Measurements from ENCODE around the gene PRKCA. TPM values are rescaled to one million over a fixed set of nuclear protein-coding genes. Genes with fewer than 3 reads are reported as not detected.

Gene PRKCA
- total RNA-seq, 4 donors from 2014 or later = 9.0 to 76.1 (median 15.1) TPM

DNA sequence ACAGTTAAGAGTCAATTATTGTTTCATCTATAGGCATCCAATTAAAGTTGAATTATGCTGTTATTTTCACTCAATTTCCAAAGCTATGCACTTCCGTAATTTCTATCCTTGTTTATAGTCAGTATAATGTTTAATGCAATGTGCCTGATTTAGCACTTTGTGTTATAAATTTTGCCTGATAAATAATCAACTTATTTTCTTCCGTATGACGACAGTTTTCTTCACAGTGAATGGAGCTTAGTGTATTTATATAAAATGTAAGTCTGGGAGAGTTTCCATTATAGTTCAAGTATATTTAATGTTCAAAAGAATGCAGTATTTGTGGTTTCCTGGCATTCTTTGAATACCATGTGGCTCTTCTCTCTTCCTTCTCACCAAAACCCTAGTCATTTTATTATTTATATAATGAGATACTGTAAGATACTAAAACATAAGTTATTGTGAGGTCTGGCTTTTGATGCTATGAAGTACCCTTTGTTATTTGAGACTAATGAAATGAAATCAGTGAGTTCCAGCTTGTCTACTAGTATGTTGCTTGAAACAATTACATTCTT is 240.6 kb downstream of the PRKCA start:
- no peak for DNase-seq
- Histone ChIP-seq H3K4me1 (peaks cover 0 to 4% of the 10 kb centered on the region in 2 donors), H3K9me3 (no peaks in the 10 kb centered on the region), H3K27ac (no peak overlapping the region), H3K4me3 (no peak overlapping the region), H3K36me3 (no peaks in the 10 kb centered on the region), H3K27me3 (no peaks in the 10 kb centered on the region)
- intact Hi-C loops (cut with DNase I; ENCODE audit: low total_unique reads) = no loop called here
- TF ChIP-seq POLR2A (IDR thresholded peaks at IDR 0.05) = no peak
- TF ChIP-seq, protein P1, sequence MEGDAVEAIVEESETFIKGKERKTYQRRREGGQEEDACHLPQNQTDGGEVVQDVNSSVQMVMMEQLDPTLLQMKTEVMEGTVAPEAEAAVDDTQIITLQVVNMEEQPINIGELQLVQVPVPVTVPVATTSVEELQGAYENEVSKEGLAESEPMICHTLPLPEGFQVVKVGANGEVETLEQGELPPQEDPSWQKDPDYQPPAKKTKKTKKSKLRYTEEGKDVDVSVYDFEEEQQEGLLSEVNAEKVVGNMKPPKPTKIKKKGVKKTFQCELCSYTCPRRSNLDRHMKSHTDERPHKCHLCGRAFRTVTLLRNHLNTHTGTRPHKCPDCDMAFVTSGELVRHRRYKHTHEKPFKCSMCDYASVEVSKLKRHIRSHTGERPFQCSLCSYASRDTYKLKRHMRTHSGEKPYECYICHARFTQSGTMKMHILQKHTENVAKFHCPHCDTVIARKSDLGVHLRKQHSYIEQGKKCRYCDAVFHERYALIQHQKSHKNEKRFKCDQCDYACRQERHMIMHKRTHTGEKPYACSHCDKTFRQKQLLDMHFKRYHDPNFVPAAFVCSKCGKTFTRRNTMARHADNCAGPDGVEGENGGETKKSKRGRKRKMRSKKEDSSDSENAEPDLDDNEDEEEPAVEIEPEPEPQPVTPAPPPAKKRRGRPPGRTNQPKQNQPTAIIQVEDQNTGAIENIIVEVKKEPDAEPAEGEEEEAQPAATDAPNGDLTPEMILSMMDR (IDR thresholded peaks at IDR 0.05) = no peak

DNA sequence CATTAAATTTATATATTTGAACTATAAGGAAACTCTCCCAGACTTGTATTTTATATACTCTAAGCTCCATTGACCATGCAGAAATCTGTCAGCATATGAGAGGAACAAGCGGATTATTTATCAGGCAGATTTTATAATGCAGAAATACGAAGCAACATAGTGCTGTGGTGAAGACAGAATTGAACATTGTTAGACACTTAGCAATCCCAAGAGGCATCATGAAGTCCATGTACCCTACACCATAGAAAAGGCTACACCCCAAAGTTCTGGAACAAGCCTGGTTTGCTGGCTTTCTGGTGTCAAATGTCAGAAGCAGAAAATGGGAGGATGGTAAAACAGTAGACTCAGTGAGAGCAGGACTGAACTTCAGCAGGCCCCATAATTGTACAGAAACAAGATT is 241.1 kb downstream of the PRKCA start:
- peaks cover 0 to 4% of the 10 kb centered on the region in 2 donors for H3K4me1 ChIP-seq
- H3K27me3 ChIP-seq = no peaks in the 10 kb centered on the region
- no peaks in the 10 kb centered on the region for H3K9me3 ChIP-seq
- H3K27ac ChIP-seq = no peak overlapping the region
- no peak overlapping the region for H3K4me3 ChIP-seq
- DNase-seq = no peak
- TF ChIP-seq POLR2A (IDR thresholded peaks at IDR 0.05) = no peak
- TF ChIP-seq, protein P1 (IDR thresholded peaks at IDR 0.05) = no peak
- intact Hi-C loops (cut with DNase I; ENCODE audit: low total_unique reads) = no loop called here
- no peaks in the 10 kb centered on the region for H3K36me3 ChIP-seq

DNA sequence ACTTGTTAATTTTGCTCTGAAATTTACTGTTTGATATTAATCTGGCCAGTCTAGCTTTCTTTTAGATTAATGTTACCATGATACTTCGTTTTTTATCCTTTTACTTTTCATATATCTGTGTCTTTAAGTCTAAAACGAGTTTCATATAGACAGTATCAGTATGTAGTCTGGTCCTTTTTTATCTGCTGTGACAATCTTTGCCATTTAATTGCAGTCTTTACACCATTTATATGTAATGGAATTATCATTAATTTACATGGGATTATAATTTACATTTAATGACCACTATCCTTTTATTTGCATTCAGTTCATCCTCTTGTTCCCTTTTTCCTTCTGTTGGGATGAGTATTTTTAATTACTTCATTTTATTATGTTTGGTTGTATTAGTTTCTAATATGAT is 243.5 kb downstream of the PRKCA start:
- no peaks in the 10 kb centered on the region for H3K27me3 ChIP-seq
- H3K4me1 ChIP-seq = peaks cover 0 to 4% of the 10 kb centered on the region in 2 donors
- TF ChIP-seq POLR2A (IDR thresholded peaks at IDR 0.05) = no peak
- TF ChIP-seq, protein P1 (IDR thresholded peaks at IDR 0.05) = no peak
- intact Hi-C loops (cut with DNase I; ENCODE audit: low total_unique reads) = no loop called here
- no peaks in the 10 kb centered on the region for H3K9me3 ChIP-seq
- no peak for DNase-seq
- H3K4me3 ChIP-seq = no peak overlapping the region
- H3K27ac ChIP-seq = no peak overlapping the region
- no peaks in the 10 kb centered on the region for H3K36me3 ChIP-seq

DNA sequence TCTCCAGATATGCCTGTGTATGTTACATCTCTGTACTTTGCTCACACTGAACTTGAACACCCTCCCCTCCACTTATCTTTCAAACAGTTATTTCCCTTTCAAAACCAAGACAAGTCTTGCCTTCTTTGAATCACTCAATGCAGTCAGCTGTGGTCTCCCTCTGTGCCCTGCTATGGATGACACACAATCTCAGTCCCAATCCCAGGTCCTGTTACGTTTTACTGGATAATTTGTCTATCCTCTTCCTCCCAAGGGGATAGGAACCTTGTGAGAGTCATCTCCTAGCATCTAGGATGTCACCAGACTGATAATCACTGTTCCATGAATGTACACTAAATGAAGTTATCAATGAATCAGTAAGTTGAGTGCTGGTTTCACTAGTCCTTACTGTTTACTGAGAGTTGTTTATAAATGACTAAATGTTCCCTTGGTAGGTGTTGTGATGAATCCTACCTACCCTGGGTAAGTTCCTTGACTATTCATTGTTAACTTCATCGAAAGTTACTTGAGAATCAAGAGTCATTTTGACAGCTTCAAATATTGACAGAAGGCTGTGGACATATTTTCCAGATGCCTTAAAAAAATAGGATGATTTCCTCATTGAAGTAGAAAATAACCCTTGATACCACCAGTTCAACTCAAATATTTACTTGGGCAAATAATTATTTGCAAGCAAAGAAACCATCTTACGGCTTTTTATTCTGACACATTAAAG is 244.9 kb downstream of the PRKCA start:
- no peaks in the 10 kb centered on the region for H3K9me3 ChIP-seq
- H3K4me1 ChIP-seq = peaks cover 0 to 4% of the 10 kb centered on the region in 2 donors
- no peaks in the 10 kb centered on the region for H3K36me3 ChIP-seq
- no peaks in the 10 kb centered on the region for H3K27me3 ChIP-seq
- no peak overlapping the region for H3K4me3 ChIP-seq
- no peak for DNase-seq
- no peak for TF ChIP-seq POLR2A (IDR thresholded peaks at IDR 0.05)
- TF ChIP-seq, protein P1 (IDR thresholded peaks at IDR 0.05) = no peak
- H3K27ac ChIP-seq = no peak overlapping the region
- intact Hi-C loops (cut with DNase I; ENCODE audit: low total_unique reads) = no loop called here

DNA sequence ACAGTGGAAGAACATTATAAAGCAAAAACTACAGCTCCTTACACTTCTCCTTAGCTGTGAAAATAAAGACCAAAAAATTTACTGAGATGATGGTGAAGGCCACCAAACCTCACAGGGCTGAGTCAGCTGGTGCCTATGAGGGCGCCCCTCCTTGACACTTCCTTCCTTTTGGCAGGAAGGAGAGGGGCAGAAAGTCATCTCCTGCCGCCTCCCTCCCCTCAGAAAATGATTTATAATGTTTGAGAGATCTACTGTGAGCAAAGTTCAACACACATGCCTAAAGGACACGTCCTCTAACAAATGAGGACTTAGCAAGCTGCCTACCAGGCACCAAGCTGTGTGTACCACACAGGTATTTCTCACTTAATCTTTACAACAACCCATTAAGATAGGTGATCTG is 245.7 kb downstream of the PRKCA start:
- TF ChIP-seq, protein P1 (IDR thresholded peaks at IDR 0.05) = no peak
- no peak for TF ChIP-seq POLR2A (IDR thresholded peaks at IDR 0.05)
- H3K27ac ChIP-seq = no peak overlapping the region
- intact Hi-C loops (cut with DNase I; ENCODE audit: low total_unique reads) = no loop called here

More for the DNA sequence above, 245.7 kb downstream of the PRKCA start:
- no peak for DNase-seq
- Histone ChIP-seq H3K4me3 (no peak overlapping the region), H3K4me1 (peaks cover 0 to 4% of the 10 kb centered on the region in 2 donors), H3K9me3 (no peaks in the 10 kb centered on the region), H3K36me3 (no peaks in the 10 kb centered on the region), H3K27me3 (no peaks in the 10 kb centered on the region)

Data from uterus (tissue), 4 donors.